Esophagus squamous epithelium (tissue), 5 donors: Measurements from ENCODE around the gene SEMA6D. TPM values are rescaled to one million over a fixed set of nuclear protein-coding genes. Genes with fewer than 3 reads are reported as not detected.
"Not testable (repeated sequence)": the region's sequence is repeated elsewhere in the genome, so short reads cannot be mapped to it uniquely, and the experiment has no call there.

Experiments used
- DNase-seq: peaks from one replicate; lab custom pipeline; 2025; lab: John Stamatoyannopoulos, UW
- H3K27ac ChIP-seq, 4 donors: fragments of 200-600 bp; sonication (generic); one replicate each; pipeline ENCODE4 v1.5.1; 2016 to 2019; ENCODE audit warnings: mild to moderate bottlenecking in 1 of 4
- H3K27me3 ChIP-seq, 4 donors: fragments of 200-600 bp; sonication (generic); 1 replicate in 3 of 4; 2 replicates in 1 of 4; pipeline versions ENCODE4 v1.5.1 to v1.6.0; 2017 to 2021; ENCODE audit warnings: antibody characterized with exemption in 1 of 4
- H3K36me3 ChIP-seq, 3 donors: fragments of 200-600 bp; sonication (generic); one replicate each; pipeline ENCODE4 v1.5.1; 2016 to 2019
- H3K4me1 ChIP-seq, 3 donors: fragments of 200-600 bp; sonication (generic); one replicate each; pipeline ENCODE4 v1.5.1; 2017 to 2019
- H3K4me3 ChIP-seq, 4 donors: fragments of 200-600 bp; sonication (generic); 1 replicate in 3 of 4; 2 replicates in 1 of 4; pipeline ENCODE4 v1.5.1; 2016 to 2019; ENCODE audit warnings: mild to moderate bottlenecking in 2 of 4, moderate library complexity in 1 of 4
- H3K9me3 ChIP-seq, 3 donors: fragments of 200-600 bp; sonication (generic); one replicate each; pipeline ENCODE4 v1.5.1; 2016 to 2019
- CTCF ChIP-seq, 6 experiments: fragments of 450-650 bp in 4 of 6; fragments of 200-600 bp in 2 of 6; sonication (generic) in 2 of 6; IDR thresholded peaks; one replicate each; pipeline ENCODE4 v1.5.1; 2016 to 2019; ENCODE audit warnings: antibody characterized with exemption in 6 of 6, mild to moderate bottlenecking in 4 of 6, moderate library complexity in 4 of 6
- POLR2A ChIP-seq, 4 donors: fragments of 450-650 bp; IDR thresholded peaks; one replicate each; pipeline ENCODE4 v1.6.1; 2017; ENCODE audit warnings: antibody characterized with exemption in 4 of 4, mild to moderate bottlenecking in 4 of 4, moderate library complexity in 3 of 4
- WGBS, 2 donors: methylation state at CpG; one replicate each; pipeline ENCODE4 v1.1.5; 2018; 5-methylcytosine and 5-hydroxymethylcytosine counted together
- intact Hi-C: fragments of 100-400 bp; cut with DNase I; formaldehyde crosslinking; loops from one replicate; pipeline ENCODE4 v1.15.0; 2022
- total RNA-seq, 4 donors: library from RNA; depleted of rRNA; stranded (reverse); fragments of >200 nt; gene quantifications; one replicate each; pipeline ENCODE4 v1.1.0, GENCODE V29; 2016
- donor health status: DM: yes; HTN: yes; CAD: no.

Gene SEMA6D
- total RNA-seq, 4 donors from 2014 or later = 0.40 to 4.0 (median 1.1) TPM

- intact Hi-C loops = no loop called here
- H3K9me3 ChIP-seq = no peaks in the 10 kb centered on the region
- H3K27me3 ChIP-seq = no peaks in the 10 kb centered on the region
- no peaks in the 10 kb centered on the region for H3K36me3 ChIP-seq
- whole genome bisulfite sequencing, 2 donors = 100% methylated on average over 1 of the region's 1 CpG
- H3K27ac ChIP-seq = no peak overlapping the region
- H3K4me1 ChIP-seq = peaks cover 0 to 1% (median 0%) of the 10 kb centered on the region in 3 donors
- no peak for TF ChIP-seq CTCF (IDR thresholded peaks at IDR 0.05)
- TF ChIP-seq POLR2A (IDR thresholded peaks at IDR 0.05) = no peak
- H3K4me3 ChIP-seq = no peak overlapping the region
- no peak for DNase-seq
Measured at GRCh38 chr15:47732248-47732647, 14.9 kb downstream of the SEMA6D start.

GRCh38 chr15:47733085-47733484 lies 15.8 kb downstream of the SEMA6D start:
- no peaks in the 10 kb centered on the region for H3K9me3 ChIP-seq
- no peak overlapping the region for H3K4me3 ChIP-seq
- no peaks in the 10 kb centered on the region for H3K36me3 ChIP-seq
- DNase-seq = no peak
- no peak overlapping the region for H3K27ac ChIP-seq
- no peaks in the 10 kb centered on the region for H3K27me3 ChIP-seq
- intact Hi-C loops = no loop called here
- 84 to 85% methylated on average over 2 of the region's 2 CpGs for WGBS, 2 donors
- H3K4me1 ChIP-seq = no peaks in the 10 kb centered on the region
- TF ChIP-seq CTCF (IDR thresholded peaks at IDR 0.05) = no peak
- TF ChIP-seq POLR2A (IDR thresholded peaks at IDR 0.05) = no peak

- intact Hi-C loops = no loop called here
- DNase-seq = no peak
- H3K9me3 ChIP-seq = no peaks in the 10 kb centered on the region
- peak overlapping the region in 1 of 4 donors; percentile 22 for H3K27ac ChIP-seq
- H3K27me3 ChIP-seq = no peaks in the 10 kb centered on the region
- no peaks in the 10 kb centered on the region for H3K4me1 ChIP-seq
- WGBS, 2 donors = 68 to 70% methylated on average over 3 of the region's 3 CpGs
- TF ChIP-seq POLR2A (IDR thresholded peaks at IDR 0.05) (no peak), CTCF (IDR thresholded peaks at IDR 0.05) (no peak)
- no peak overlapping the region for H3K4me3 ChIP-seq
- H3K36me3 ChIP-seq = no peaks in the 10 kb centered on the region
Measured at GRCh38 chr15:47736143-47736786, 19.0 kb downstream of the SEMA6D start.

DNA sequence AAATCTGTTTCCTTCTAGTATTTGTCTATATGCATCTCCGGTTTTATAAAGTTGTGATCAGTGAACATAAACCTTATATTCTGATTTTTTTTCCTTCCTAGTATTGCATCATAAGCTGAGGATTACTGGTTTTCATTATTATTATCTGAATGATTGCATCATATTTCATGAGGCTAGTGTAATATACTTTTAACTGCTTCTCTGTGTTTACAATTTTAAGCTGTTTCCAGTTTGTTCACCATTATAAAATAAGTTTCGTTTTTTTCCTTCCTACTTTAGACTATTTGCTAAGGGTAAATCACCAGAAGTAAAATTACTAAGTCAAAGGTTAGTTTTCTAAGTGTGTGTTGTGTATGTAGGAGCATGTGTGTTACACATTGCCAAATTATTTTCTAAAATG lies 20.2 kb downstream of the SEMA6D start:
- Histone ChIP-seq H3K4me3 (no peak overlapping the region), H3K27me3 (no peaks in the 10 kb centered on the region), H3K9me3 (no peaks in the 10 kb centered on the region), H3K4me1 (no peaks in the 10 kb centered on the region), H3K27ac (no peak overlapping the region), H3K36me3 (no peaks in the 10 kb centered on the region)
- TF ChIP-seq CTCF (IDR thresholded peaks at IDR 0.05) (no peak), POLR2A (IDR thresholded peaks at IDR 0.05) (no peak)
- WGBS, 2 donors = 78 to 83% methylated on average over 2 of the region's 2 CpGs
- no peak for DNase-seq
- intact Hi-C loops = no loop called here

DNA sequence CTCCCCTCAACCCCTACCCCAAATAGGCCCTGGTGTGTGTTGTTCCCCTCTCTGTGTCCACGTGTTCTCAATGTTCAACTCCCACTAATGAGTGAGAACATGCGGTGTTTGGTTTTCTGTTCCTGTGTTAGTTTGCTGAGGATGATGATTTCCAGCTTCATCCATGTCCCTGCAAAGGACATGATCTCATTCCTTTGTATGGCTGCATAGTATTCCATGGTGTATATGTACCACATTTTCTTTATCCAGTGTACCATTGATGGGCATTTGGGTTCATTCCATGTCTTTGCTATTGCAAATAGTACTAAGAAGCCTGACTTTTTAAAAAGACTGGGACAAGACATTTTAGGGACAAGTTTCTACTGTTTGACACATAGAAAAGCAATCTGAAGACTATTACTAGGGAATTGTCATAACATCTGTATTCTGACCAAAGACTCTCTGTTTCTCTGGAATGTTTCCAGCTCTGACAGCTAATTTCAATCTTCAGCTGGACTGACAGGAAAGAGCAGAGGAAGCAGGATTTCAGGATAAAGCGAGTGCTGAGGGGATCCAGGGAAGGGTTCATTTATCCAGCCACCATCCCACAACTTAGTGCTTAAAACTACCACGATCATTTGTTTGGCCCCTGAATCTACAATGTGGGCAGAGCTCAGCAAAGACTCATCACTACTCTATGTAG lies 21.0 kb downstream of the SEMA6D start:
- H3K27me3 ChIP-seq, H3K36me3 ChIP-seq, H3K4me1 ChIP-seq, H3K9me3 ChIP-seq, DNase-seq, H3K27ac ChIP-seq, intact Hi-C loops, H3K4me3 ChIP-seq: not testable (repeated sequence)
- 80 to 84% methylated on average over 4 of the region's 4 CpGs for WGBS, 2 donors
